Activated T-helper 1 cell treated with anti-CD3 and anti-CD28 coated beads, Interleukin-12 subunit alpha, Interleukin-12 subunit beta, Interleukin-2, Interleukin-4 antibody, amounts not matched to agents 30 ng/mL and 10 ng/mL and 1 ng/mL, durations not matched to agents 14 hours and 24 hours and 36 hours (primary cell): Measurements from ENCODE around the gene IAH1. TPM values are rescaled to one million over a fixed set of nuclear protein-coding genes. Genes with fewer than 3 reads are reported as not detected.

Experiments used
- DNase-seq: peaks from one replicate; pipeline ENCODE4 v3.0.0; 2021; ENCODE audit warnings: low spot score
- H3K27ac Mint-ChIP-seq: one replicate; pipeline ENCODE4 v1.8.0; 2021; ENCODE audit warnings: mild to moderate bottlenecking, mixed read lengths
- H3K27me3 Mint-ChIP-seq: one replicate; pipeline ENCODE4 v1.8.0; 2022; ENCODE audit warnings: mild to moderate bottlenecking, moderate library complexity, mixed read lengths; ENCODE audit not compliant: insufficient read depth
- H3K36me3 Mint-ChIP-seq: one replicate; pipeline ENCODE4 v1.8.0; 2021; ENCODE audit warnings: low read depth, mixed read lengths
- H3K4me1 Mint-ChIP-seq: one replicate; pipeline ENCODE4 v1.8.0; 2021; ENCODE audit warnings: low read depth, mixed read lengths
- H3K4me3 Mint-ChIP-seq: one replicate; pipeline ENCODE4 v1.8.0; 2021; ENCODE audit warnings: mild to moderate bottlenecking, moderate library complexity, mixed read lengths
- H3K9me3 Mint-ChIP-seq: one replicate; pipeline ENCODE4 v1.8.0; 2021; ENCODE audit warnings: mixed read lengths
- intact Hi-C: fragments of 100-400 bp; cut with micrococcal nuclease; formaldehyde crosslinking; loops from one replicate; pipeline ENCODE4 v1.15.1; 2024
- total RNA-seq: library from RNA; stranded (reverse); gene quantifications from 2 replicates; pipeline ENCODE4 v1.2.3, GENCODE V29; 2022

The IAH1 gene
- total RNA-seq, 1 donor from 2014 or later: 78.6 TPM

DNA sequence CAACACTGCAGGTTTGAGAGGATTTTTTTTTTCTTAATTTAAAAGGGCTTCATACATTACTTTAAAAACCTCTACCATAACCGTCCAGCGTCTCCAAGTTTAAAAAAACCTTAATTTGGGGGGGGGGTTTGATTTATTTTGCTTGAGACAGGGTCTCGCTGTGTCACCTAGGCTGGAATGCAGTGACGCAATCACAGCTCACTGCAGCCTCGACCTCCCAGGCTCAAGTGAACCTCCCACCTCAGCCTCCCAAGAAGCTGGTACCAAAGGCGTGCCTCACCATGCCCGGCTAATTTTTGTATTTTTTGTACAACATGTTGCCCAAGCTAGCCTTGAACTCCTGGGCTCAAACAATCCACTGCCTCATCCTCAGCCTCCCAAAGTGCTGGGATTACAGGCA is 44.4 kb downstream of the IAH1 start:
- H3K36me3 Mint-ChIP-seq: peaks cover 43% of the 10 kb centered on the region
- no peaks in the 10 kb centered on the region for H3K27me3 Mint-ChIP-seq
- intact Hi-C loops: no loop called here
- no peak overlapping the region for H3K4me3 Mint-ChIP-seq
- H3K9me3 Mint-ChIP-seq: no peaks in the 10 kb centered on the region
- no peak overlapping the region for H3K27ac Mint-ChIP-seq
- DNase-seq: no peak
- no peaks in the 10 kb centered on the region for H3K4me1 Mint-ChIP-seq

DNA sequence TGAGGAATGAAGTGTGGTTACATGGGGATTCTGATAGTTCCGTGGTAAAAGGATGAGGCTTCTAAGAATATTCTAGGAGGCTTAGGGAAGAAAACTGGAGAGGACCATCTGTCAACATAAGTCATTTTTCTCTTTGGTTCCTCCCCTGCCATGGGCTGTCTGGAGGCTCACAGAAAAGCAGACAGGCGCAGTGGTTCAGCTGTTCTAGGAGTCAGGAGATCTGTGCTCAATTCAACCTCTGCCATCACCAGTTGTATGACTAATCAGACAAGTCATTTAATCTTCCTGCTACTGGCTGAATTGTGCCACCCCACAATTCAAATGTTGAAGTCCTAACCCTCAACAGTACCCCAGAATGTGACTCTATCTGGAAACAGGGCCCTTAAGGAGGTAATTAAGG is 44.9 kb downstream of the IAH1 start:
- no peaks in the 10 kb centered on the region for H3K27me3 Mint-ChIP-seq
- intact Hi-C loops: no loop called here

DNA sequence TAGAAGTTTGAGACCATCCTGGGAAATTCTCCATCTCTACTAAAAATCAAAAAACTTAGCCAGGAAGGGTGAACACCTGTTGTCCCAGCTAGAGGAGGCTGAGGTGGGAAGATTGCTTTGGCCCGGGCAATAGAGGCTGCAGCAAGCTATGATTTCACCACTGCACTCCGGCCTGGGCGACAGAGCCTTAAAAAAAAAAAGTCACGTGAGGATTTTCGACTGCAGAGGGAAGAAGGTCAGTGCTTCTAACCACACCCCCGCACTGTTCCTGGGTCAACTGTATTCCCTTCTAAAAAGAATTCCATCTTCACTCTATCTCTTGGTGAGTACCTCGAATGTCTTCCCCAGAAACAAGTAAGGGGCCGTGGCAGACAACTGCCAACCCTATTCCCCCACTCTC is 49.9 kb downstream of the IAH1 start:
- H3K4me3 Mint-ChIP-seq: no peak overlapping the region
- no peak for DNase-seq
- H3K27ac Mint-ChIP-seq: no peak overlapping the region
- no peaks in the 10 kb centered on the region for H3K4me1 Mint-ChIP-seq
- H3K27me3 Mint-ChIP-seq: no peaks in the 10 kb centered on the region
- H3K9me3 Mint-ChIP-seq: no peaks in the 10 kb centered on the region
- H3K36me3 Mint-ChIP-seq: peaks cover 58% of the 10 kb centered on the region
- intact Hi-C loops: no loop called here

More for the DNA sequence above, 44.9 kb downstream of the IAH1 start:
- DNase-seq: no peak
- H3K27ac Mint-ChIP-seq: no peak overlapping the region
- H3K36me3 Mint-ChIP-seq: peaks cover 44% of the 10 kb centered on the region
- no peak overlapping the region for H3K4me3 Mint-ChIP-seq
- H3K9me3 Mint-ChIP-seq: no peaks in the 10 kb centered on the region
- H3K4me1 Mint-ChIP-seq: no peaks in the 10 kb centered on the region

DNA sequence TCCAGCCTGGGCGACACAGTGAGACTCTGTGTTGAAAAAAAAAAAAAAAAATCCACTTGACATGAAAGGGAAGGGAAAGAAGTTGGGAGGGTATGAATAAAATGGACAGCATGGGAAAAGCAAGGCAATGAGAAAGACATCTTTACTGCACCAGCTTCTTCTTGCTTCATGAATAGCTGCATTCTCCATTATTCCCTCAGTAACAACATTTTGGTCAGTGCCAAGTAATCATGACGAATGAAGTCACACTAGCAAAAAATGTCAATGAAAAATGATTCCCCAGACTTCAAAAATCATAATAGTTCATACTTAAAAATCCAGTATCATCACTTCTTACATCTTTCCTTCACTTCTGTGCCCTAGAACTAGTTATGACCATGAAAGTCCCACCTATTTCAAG is 50.9 kb downstream of the IAH1 start:
- Mint-ChIP-seq H3K4me3 (no peak overlapping the region), H3K36me3 (peaks cover 52% of the 10 kb centered on the region), H3K9me3 (no peaks in the 10 kb centered on the region), H3K27ac (no peak overlapping the region), H3K4me1 (no peaks in the 10 kb centered on the region), H3K27me3 (no peaks in the 10 kb centered on the region)
- intact Hi-C loops: no loop called here
- no peak for DNase-seq

DNA sequence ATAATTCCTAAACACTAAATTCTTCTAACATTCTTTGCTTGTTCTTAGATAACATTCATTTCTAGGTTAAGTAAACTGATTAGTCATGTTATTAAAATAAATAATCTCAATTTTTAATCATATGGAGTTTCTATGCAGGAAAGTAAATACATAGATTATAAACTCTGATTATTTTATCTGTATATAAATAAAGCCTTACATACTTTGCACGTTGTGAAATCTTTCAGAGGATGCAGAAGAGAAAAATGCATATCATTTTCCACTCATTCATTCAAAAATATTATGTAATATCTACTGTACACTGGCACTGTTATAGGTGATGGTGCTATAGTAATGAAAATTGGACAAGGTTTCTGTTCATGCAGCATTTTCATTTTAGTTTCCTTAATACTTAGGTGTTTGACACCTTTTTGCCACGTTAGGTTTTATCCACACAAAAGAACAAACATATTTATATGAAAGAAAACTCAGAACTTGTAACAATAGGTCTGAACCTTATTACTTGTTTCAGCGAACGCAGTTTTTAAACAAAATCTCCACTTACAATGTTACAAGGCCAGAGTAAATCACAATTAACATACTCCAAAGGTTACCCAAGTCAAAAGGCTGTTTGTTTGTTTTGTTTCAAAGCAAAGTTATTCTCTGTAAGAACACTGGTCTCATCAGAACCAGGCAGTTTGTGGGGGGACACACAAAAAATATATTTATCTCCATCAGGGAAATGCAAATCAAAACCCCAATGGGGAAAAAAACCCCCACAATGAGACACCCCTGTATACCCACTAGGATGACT is 53.8 kb downstream of the IAH1 start:
- intact Hi-C loops: no loop called here
- no peak overlapping the region for H3K4me3 Mint-ChIP-seq
- H3K9me3 Mint-ChIP-seq: no peaks in the 10 kb centered on the region
- H3K4me1 Mint-ChIP-seq: no peaks in the 10 kb centered on the region
- no peak overlapping the region for H3K27ac Mint-ChIP-seq
- H3K27me3 Mint-ChIP-seq: no peaks in the 10 kb centered on the region
- H3K36me3 Mint-ChIP-seq: peaks cover 44% of the 10 kb centered on the region
- DNase-seq: no peak

DNA sequence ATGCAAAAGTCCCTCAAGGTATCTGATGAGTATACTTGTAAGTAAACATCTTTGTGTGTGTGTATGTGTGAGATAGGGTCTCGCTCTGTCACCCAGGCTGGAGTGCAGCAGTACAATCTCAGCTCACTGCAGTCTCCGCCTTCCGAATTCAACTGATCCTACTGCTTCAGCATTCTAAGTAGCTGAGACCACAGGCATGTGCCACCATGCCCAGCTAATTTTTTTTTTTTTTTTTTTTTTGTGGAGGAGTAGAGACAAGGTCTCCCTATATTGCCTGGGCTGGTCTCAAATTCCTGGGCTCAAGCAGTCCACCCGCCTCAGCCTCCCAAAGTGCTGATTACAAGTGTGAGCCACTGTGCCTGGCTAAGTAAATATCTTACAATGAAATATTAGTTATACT is 58.1 kb downstream of the IAH1 start:
- Mint-ChIP-seq H3K27me3 (no peaks in the 10 kb centered on the region), H3K27ac (no peak overlapping the region), H3K9me3 (no peaks in the 10 kb centered on the region), H3K36me3 (peaks cover 37% of the 10 kb centered on the region), H3K4me1 (peaks cover 6% of the 10 kb centered on the region), H3K4me3 (no peak overlapping the region)
- intact Hi-C loops: no loop called here
- no peak for DNase-seq

DNA sequence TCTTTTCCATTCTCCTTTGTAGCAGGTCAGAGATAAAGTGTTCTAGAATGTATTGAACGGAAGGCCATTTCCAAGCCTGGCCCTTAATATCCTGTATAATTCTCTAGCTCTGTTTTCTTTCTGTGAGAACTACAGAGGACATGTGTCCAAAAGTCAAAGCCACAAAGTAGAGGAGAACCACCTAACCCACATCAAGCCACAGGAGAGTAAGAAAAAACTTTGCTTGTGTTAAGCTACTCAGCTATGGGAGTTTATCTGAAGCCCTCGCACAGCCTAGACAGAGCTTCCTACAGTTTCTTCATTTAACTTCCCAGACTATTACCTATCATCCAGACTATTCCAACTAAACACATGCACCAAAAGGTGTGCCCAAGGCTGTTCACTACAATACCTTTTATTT is 59.3 kb downstream of the IAH1 start:
- Mint-ChIP-seq H3K27ac (no peak overlapping the region), H3K4me3 (no peak overlapping the region), H3K4me1 (peaks cover 14% of the 10 kb centered on the region), H3K27me3 (no peaks in the 10 kb centered on the region), H3K36me3 (peaks cover 30% of the 10 kb centered on the region), H3K9me3 (no peaks in the 10 kb centered on the region)
- DNase-seq: no peak
- intact Hi-C loops: no loop called here

DNA sequence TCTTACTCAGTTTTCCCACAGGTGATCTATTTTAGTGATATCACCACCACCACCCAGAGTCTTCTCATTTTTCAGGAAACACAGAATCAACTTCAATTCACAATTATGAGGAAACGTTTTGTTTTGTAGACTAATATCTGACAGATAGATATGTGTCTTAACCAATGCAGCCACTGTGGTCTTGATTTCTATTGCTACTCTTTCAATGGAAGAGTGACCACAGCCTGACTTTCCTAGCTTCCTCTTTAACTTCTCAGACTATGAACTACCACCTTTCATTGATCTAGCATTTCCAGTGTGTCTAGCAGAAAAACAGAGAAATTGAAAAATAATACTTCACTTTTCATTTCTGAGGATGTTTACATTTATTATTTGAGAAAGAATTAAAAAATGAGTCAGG is 60.8 kb downstream of the IAH1 start:
- Mint-ChIP-seq H3K4me1 (peaks cover 21% of the 10 kb centered on the region), H3K27me3 (no peaks in the 10 kb centered on the region), H3K36me3 (peaks cover 27% of the 10 kb centered on the region), H3K4me3 (no peak overlapping the region), H3K9me3 (no peaks in the 10 kb centered on the region), H3K27ac (no peak overlapping the region)
- intact Hi-C loops: no loop called here
- DNase-seq: no peak

DNA sequence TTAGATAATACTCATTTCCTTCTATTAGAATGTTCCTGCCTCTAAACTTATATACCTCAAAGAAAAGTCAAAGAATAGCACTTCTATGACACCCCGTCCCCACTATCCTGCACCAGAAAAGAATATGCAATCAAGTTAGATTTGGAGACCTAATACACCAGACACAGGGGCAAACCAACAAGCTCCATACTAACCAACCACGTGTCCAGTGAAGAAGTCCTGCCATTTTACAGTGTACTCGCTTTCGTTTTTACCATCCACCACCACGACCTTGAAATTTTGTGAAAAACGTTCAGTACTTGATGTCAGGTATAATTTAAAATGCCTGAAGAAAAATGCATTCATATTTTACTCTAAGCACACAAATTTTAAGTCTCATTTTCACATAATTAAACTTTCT is 62.2 kb downstream of the IAH1 start:
- Mint-ChIP-seq H3K9me3 (no peaks in the 10 kb centered on the region), H3K4me3 (no peak overlapping the region), H3K36me3 (peaks cover 26% of the 10 kb centered on the region), H3K27me3 (no peaks in the 10 kb centered on the region), H3K4me1 (peaks cover 21% of the 10 kb centered on the region), H3K27ac (no peak overlapping the region)
- intact Hi-C loops: no loop called here
- DNase-seq: no peak

DNA sequence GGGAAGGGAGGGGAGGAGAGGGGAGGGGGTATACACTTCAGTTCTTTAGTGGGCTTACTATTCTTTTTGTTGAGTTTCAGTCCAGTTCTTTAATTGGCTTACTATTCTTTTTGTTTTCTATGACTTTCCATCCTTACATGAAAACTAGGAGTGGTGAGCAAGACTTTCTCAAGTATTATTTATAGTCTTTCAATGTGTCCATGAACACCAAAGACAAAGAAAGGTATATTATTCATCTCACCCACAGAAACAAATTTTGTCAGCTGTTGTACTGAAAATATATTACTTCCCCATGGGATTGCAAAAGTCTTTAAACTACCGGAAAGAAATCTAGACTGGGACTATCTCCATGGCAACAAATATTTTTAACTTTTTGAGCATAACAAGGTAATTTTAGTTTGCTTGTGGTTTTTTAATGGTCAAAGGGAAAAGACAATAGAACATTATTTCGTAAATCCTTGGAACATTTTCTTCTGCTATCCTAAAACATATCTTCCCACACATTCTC is 63.7 kb downstream of the IAH1 start:
- Mint-ChIP-seq H3K36me3 (peaks cover 26% of the 10 kb centered on the region), H3K27ac (no peak overlapping the region), H3K4me3 (no peak overlapping the region), H3K4me1 (peaks cover 23% of the 10 kb centered on the region), H3K9me3 (no peaks in the 10 kb centered on the region), H3K27me3 (no peaks in the 10 kb centered on the region)
- DNase-seq: no peak
- intact Hi-C loops: no loop called here

Other genes with a start within 250 kb of the IAH1 start
- gene ITGB1BP1, start 51.0 kb upstream of the IAH1 start, total RNA-seq: 115 and 119 TPM in 2 replicates
- 74.3 and 74.7 TPM in 2 replicates for gene CPSF3, start 50.9 kb upstream of the IAH1 start, total RNA-seq
- 30.4 and 31.6 TPM in 2 replicates for gene ADAM17, start 81.3 kb downstream of the IAH1 start, total RNA-seq
- gene YWHAQ, start 156.4 kb downstream of the IAH1 start, total RNA-seq: 290 and 311 TPM in 2 replicates